GM19463 (cell line): Measurements from ENCODE around the gene HRH2.
"Not testable (repeated sequence)": the region's sequence is repeated elsewhere in the genome, so short reads cannot be mapped to it uniquely, and the experiment has no call there.

ENCODE experiments used
- ATAC-seq: cut with Tn5 transposase; IDR thresholded peaks from one replicate; pipeline ENCODE4 v1.9.1; 2021; ENCODE audit warnings: mild to moderate bottlenecking, moderate library complexity; ENCODE audit not compliant: unreplicated experiment

Gene HRH2

DNA sequence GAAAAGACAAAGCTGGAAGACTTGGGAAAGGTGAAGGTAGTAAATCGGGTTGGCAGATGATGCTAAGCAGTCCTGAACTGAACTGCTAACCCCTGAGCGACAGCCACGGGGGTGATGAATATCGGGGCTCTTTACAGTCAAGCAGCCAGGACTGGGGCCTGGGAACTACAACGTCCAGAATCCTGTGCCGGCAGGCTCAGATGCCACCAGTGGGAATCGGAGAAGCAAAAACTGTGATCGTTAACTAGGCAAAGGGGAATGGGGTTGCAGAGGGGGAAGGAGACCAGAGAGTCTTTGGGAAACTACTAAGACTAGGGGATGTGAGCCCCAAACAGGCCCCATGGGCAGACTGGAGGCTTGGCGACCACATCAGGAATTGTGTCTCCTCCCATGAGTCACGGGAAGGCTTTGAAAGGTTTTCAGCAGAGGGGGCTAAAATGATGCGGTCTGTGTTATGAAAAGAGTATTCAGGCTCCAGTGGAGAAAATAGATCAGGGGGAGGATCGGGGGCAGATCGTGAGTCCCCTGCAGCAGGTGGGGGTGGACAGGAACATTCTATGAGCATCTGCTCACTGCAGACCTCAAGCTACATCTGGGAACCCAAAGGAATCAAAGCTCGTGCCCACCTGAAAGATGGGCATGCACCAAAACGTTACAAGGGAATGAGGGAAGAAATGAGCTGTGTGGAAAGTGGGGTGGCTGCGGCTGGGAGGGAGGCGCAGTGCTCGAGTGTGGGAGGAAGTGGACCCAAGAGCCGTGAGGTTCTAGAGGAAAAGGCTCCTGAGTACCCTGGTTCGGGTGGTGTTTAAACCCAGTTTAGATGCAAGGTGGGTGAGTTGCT is 53.8 kb downstream of the HRH2 start:
- no peak for ATAC-seq

GRCh38 chr5:175712313-175712680 is 54.4 kb downstream of the HRH2 start:
- ATAC-seq = no peak

DNA sequence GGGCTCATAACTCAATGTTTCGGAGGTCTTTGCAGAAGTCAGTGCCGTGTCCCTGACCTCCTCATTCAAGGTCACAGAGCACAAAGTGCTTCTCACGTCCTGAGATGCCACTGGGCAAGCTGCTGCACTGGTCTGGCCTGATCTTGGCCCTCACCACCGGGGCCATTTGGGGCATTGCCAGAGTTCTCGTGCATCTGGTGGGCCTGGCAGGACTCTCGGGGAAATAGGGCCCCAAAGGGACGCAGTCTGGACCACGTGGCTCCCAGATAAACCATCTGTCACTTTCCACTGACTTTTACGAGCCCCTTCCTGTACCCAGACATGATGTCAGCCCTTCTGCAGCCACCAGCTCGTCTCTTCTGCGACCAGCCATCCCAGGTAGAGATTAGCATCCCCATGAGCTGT is 54.8 kb downstream of the HRH2 start:
- ATAC-seq = no peak

GRCh38 chr5:175713930-175714329 is 56.1 kb downstream of the HRH2 start:
- ATAC-seq = no peak

- no peak for ATAC-seq
Measured at GRCh38 chr5:175714479-175715085, 56.7 kb downstream of the HRH2 start.

- ATAC-seq = no peak
Measured at GRCh38 chr5:175715627-175716522, 58.0 kb downstream of the HRH2 start.

GRCh38 chr5:175717837-175718236 is 60.0 kb downstream of the HRH2 start:
- ATAC-seq = no peak

- ATAC-seq = no peak
Measured at GRCh38 chr5:175718401-175719108, 60.7 kb downstream of the HRH2 start.

DNA sequence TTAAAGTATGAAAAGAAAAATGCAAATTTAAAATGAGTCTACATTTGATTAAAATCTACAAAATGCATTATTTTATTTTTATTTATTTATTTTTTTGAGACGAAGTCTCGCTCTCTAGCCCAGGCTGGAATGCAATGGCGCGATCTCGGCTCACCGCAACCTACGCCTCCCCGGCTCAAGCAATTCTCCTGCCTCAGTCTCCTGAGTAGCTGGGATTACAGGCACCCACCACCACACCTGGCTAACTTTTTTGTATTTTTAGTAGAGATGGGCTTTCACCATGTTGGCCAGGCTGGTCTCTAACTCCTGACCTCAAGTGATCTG is 61.2 kb downstream of the HRH2 start:
- not testable (repeated sequence) for ATAC-seq

- ATAC-seq = no peak
Measured at GRCh38 chr5:175724314-175725275, 66.7 kb downstream of the HRH2 start.

- no peak for ATAC-seq
Measured at GRCh38 chr5:175728316-175728715, 70.4 kb downstream of the HRH2 start.

- ATAC-seq = no peak
Measured at GRCh38 chr5:175728885-175729828, 71.3 kb downstream of the HRH2 start.

GRCh38 chr5:175729829-175730277 is 72.0 kb downstream of the HRH2 start:
- ATAC-seq = peak; percentile 81

- ATAC-seq = no peak
Measured at GRCh38 chr5:175731172-175731571, 73.3 kb downstream of the HRH2 start.

- no peak for ATAC-seq
Measured at GRCh38 chr5:175731756-175732465, 74.0 kb downstream of the HRH2 start.

DNA sequence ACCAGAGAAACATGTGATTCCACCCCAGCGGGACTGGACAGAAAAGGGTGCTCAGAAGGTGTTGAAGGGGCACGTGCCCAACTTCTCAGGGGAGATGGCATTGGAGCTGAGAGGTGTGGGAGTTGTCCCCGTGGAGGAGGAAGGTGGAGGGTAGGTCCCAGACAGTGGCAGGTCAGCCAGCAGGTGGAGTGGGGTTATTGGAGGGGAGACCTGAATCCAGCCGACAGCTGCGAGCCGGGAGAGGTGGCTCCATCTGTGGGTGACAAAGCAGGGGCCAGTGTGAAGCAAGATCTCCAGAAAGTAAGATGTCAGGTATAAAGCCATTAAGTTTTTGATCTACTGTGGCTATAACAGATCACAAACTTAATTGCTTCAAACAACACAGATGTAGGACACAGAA is 75.1 kb downstream of the HRH2 start:
- ATAC-seq = no peak

GRCh38 chr5:175734016-175734415 is 76.1 kb downstream of the HRH2 start:
- no peak for ATAC-seq

GRCh38 chr5:175734501-175734900 is 76.6 kb downstream of the HRH2 start:
- ATAC-seq = no peak
